WTC11 (cell line): ENCODE results near the gene C1QTNF8. TPM values are rescaled to one million over a fixed set of nuclear protein-coding genes. Genes with fewer than 3 reads are reported as not detected.

Experiments used
- ATAC-seq: fragments of 200-7000 bp; cut with Tn5 transposase; 2 replicates; pipeline ENCODE4 v1.10.0; 2021; ENCODE audit warnings: mild to moderate bottlenecking, moderate library complexity
- CTCF ChIA-PET: fragments of 300-600 bp; sonication (Branson Sonifier 250); formaldehyde crosslinking; loops from one replicate; lab custom pipeline; 2021; ENCODE audit warnings: antibody characterized with exemption; lab: Charles Lee
- POLR2A ChIA-PET: fragments of 350-600 bp; sonication (Branson Sonifier 250); formaldehyde crosslinking; loops from one replicate; lab custom pipeline; 2021; ENCODE audit warnings: antibody characterized with exemption; lab: Charles Lee
- DNase-seq: peaks from one replicate; pipeline ENCODE4 v3.0.0; 2021; ENCODE audit warnings: low spot score
- H3K27ac Mint-ChIP-seq: 2 replicates; pipeline ENCODE4 v1.8.0; 2021; ENCODE audit warnings: mixed read lengths
- H3K27me3 Mint-ChIP-seq: 2 replicates; pipeline ENCODE4 v1.8.0; 2021; ENCODE audit warnings: low read depth, mild to moderate bottlenecking, moderate library complexity, mixed read lengths
- H3K36me3 Mint-ChIP-seq: 2 replicates; pipeline ENCODE4 v1.8.0; 2021; ENCODE audit warnings: mixed read lengths
- H3K4me1 Mint-ChIP-seq: 2 replicates; pipeline ENCODE4 v1.8.0; 2022; ENCODE audit warnings: mixed read lengths
- H3K4me3 Mint-ChIP-seq: 2 replicates; pipeline ENCODE4 v1.8.0; 2021; ENCODE audit warnings: mild to moderate bottlenecking, moderate library complexity, mixed read lengths
- H3K9me3 Mint-ChIP-seq: 2 replicates; pipeline ENCODE4 v1.8.0; 2021; ENCODE audit warnings: mixed read lengths
- CTCF ChIP-seq: fragments of 200-600 bp; IDR thresholded peaks from 2 replicates; pipeline ENCODE4 v1.8.0; 2022; ENCODE audit warnings: antibody characterized with exemption
- ETV6 ChIP-seq: sonication (generic); formaldehyde crosslinking; IDR thresholded peaks from 2 replicates; pipeline ENCODE4 v1.8.1; 2022; ENCODE audit warnings: mild to moderate bottlenecking, missing genetic modification reagents
- FOXK1 ChIP-seq: sonication (generic); formaldehyde crosslinking; IDR thresholded peaks from 2 replicates; pipeline ENCODE4 v1.8.0; 2022; ENCODE audit warnings: mild to moderate bottlenecking, moderate library complexity, missing genetic modification reagents
- IRF2 ChIP-seq: sonication (generic); formaldehyde crosslinking; IDR thresholded peaks from 2 replicates; pipeline ENCODE4 v1.8.0; 2022; ENCODE audit warnings: low read depth, missing genetic modification reagents, borderline replicate concordance
- MAX ChIP-seq: sonication (generic); formaldehyde crosslinking; IDR thresholded peaks from 2 replicates; pipeline ENCODE4 v1.8.0; 2022; ENCODE audit warnings: mild to moderate bottlenecking, missing genetic modification reagents
- NR3C1 ChIP-seq: sonication (generic); formaldehyde crosslinking; conservative IDR thresholded peaks from 2 replicates; pipeline ENCODE4 v1.8.1; 2023; ENCODE audit warnings: low read depth, mild to moderate bottlenecking, missing genetic modification reagents
- RELA ChIP-seq: sonication (generic); formaldehyde crosslinking; IDR thresholded peaks from 2 replicates; pipeline ENCODE4 v1.8.1; 2022; ENCODE audit warnings: missing genetic modification reagents, mild to moderate bottlenecking, borderline replicate concordance
- SMAD3 ChIP-seq: sonication (generic); formaldehyde crosslinking; IDR thresholded peaks from 2 replicates; pipeline ENCODE4 v1.8.0; 2022; ENCODE audit warnings: missing genetic modification reagents, mild to moderate bottlenecking, borderline replicate concordance
- STAT6 ChIP-seq: sonication (generic); formaldehyde crosslinking; conservative IDR thresholded peaks from 2 replicates; pipeline ENCODE4 v1.8.1; 2023; ENCODE audit warnings: mild to moderate bottlenecking, low read depth, missing genetic modification reagents, moderate library complexity
- TP53 ChIP-seq: sonication (generic); formaldehyde crosslinking; IDR thresholded peaks from 2 replicates; pipeline ENCODE4 v1.8.1; 2023; ENCODE audit warnings: mild to moderate bottlenecking, missing genetic modification reagents
- USF2 ChIP-seq: sonication (generic); formaldehyde crosslinking; IDR thresholded peaks from 2 replicates; pipeline ENCODE4 v1.8.1; 2023; ENCODE audit warnings: mild to moderate bottlenecking, missing genetic modification reagents, moderate library complexity
- ZBTB21 ChIP-seq: sonication (generic); formaldehyde crosslinking; IDR thresholded peaks from 2 replicates; pipeline ENCODE4 v1.8.1; 2023; ENCODE audit warnings: mild to moderate bottlenecking, missing genetic modification reagents, borderline replicate concordance
- ZNF121 ChIP-seq: sonication (generic); formaldehyde crosslinking; IDR thresholded peaks from 2 replicates; pipeline ENCODE4 v1.8.0; 2023; ENCODE audit warnings: missing genetic modification reagents
- ZNF281 ChIP-seq: sonication (generic); formaldehyde crosslinking; IDR thresholded peaks from 2 replicates; pipeline ENCODE4 v1.8.0; 2023; ENCODE audit warnings: mild to moderate bottlenecking, missing genetic modification reagents
- ZNF396 ChIP-seq: fragments of 250-450 bp; sonication (Bioruptor Pico); IDR thresholded peaks from 2 replicates; pipeline ENCODE4 v1.8.0; 2021; ENCODE audit warnings: mild to moderate bottlenecking, moderate library complexity, borderline replicate concordance
- ZNF416 ChIP-seq: fragments of 250-450 bp; sonication (Bioruptor Pico); IDR thresholded peaks from 2 replicates; pipeline ENCODE4 v1.9.0; 2021; ENCODE audit warnings: mild to moderate bottlenecking, inconsistent platforms
- ZNF423 ChIP-seq: fragments of 250-450 bp; sonication (Bioruptor Pico); IDR thresholded peaks from 2 replicates; pipeline ENCODE4 v2.1.2; 2022; ENCODE audit warnings: mild to moderate bottlenecking, moderate library complexity
- total RNA-seq: library from RNA; stranded (reverse); gene quantifications from 3 replicates; pipeline ENCODE4 v1.2.3, GENCODE V29; 2021
- TF ChIP-seq, protein P1 (sequence below): sonication (generic); formaldehyde crosslinking; conservative IDR thresholded peaks from 2 replicates; pipeline ENCODE4 v1.8.1; 2022; ENCODE audit warnings: mild to moderate bottlenecking, missing genetic modification reagents
- TF ChIP-seq, protein P2 (sequence below): sonication (generic); formaldehyde crosslinking; IDR thresholded peaks from 2 replicates; pipeline ENCODE4 v1.8.1; 2023; ENCODE audit warnings: mild to moderate bottlenecking, missing genetic modification reagents
- TF ChIP-seq, protein P3 (sequence below): sonication (generic); formaldehyde crosslinking; IDR thresholded peaks from 2 replicates; pipeline ENCODE4 v1.8.1; 2023; ENCODE audit warnings: mild to moderate bottlenecking, moderate library complexity, missing genetic modification reagents
- TF ChIP-seq, protein P4 (sequence below): fragments of 250-450 bp; sonication (Bioruptor Pico); conservative IDR thresholded peaks from 2 replicates; pipeline ENCODE4 v1.9.0; 2021; ENCODE audit warnings: mild to moderate bottlenecking

The C1QTNF8 gene
- total RNA-seq, 1 experiment from 2014 or later = 0.13 TPM

DNA sequence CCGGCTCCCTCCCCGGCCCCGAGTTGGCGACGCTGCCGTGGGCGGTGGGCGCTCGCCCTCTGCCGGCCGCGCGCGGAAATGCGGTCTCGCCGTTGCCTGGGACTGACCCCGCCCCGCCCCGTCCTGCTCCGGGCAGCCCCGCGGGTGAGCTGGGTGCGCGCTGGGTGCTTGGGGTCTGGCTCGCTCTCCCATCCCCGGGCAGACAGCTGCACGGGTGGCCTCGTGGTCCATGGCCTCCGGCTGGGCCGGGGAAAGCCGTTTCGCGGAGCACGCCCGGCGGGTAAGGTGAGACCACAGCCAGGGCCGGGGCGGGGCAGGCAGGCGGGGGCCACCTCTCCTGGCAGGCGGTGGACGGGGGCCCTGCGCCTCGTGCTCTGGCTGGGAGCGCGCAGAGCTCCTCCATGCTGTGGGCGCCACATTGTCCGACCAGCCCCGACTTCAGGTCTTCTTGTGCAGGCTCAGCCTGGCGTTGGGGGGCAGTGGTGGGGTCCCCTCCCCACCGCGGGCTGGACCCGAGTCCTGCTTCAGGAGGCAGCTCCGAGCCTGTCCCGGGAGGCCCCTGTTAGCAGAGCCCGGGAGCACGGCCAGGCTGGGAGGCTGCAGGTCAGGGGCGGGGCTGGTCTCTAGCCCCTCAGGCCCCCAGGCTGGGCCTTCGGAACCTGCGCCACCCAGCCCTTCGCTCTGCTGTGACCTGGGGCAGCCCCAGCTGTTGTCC lies 7.0 kb upstream of the C1QTNF8 start:
- POLR2A ChIA-PET = interaction anchor here (1.0 kb wide), 1 partner anchor 78 kb away, joined by 3 read pairs; no protein-coding TSS in a partner anchor
- DNase-seq = peak; percentile 73

More for the DNA sequence above, 7.0 kb upstream of the C1QTNF8 start:
- ATAC-seq = peak; percentile 45
- H3K4me1 Mint-ChIP-seq = no peaks in the 10 kb centered on the region
- no peak overlapping the region for H3K27ac Mint-ChIP-seq
- CTCF ChIA-PET = interaction anchor here (0.6 to 1.5 kb wide), 42 partner anchors 9 to 602 kb away, joined by 3 to 18 read pairs (median 4); partner anchors contain the start of genes CHTF18, CIAO3, MAPK8IP3 and RPUSD1
- no peaks in the 10 kb centered on the region for H3K9me3 Mint-ChIP-seq
- H3K4me3 Mint-ChIP-seq = peak overlapping the region; percentile 36
- no peaks in the 10 kb centered on the region for H3K27me3 Mint-ChIP-seq
- no peaks in the 10 kb centered on the region for H3K36me3 Mint-ChIP-seq
- TF ChIP-seq ETV6 (CRISPR knock-in tag) (0 out of 2 replicates have a peak, but pooled peaks have one; percentile 58), CTCF (peak; percentile 82), FOXK1 (CRISPR knock-in tag) (peak; percentile 33; the same call in 1 of the 2 replicates), ZNF416 (no peak), USF2 (CRISPR knock-in tag) (peak; percentile 21; the same call in 1 of the 2 replicates), IRF2 (no peak), ZNF396 (CRISPR knock-in tag) (no peak), NR3C1 (CRISPR knock-in tag) (no peak), STAT6 (CRISPR knock-in tag) (0 out of 2 replicates have a peak, but pooled peaks have one; percentile 69), SMAD3 (CRISPR knock-in tag) (no peak), MAX (CRISPR knock-in tag) (peak; percentile 86), ZNF281 (CRISPR knock-in tag) (no peak), ZNF121 (CRISPR knock-in tag) (no peak), TP53 (CRISPR knock-in tag) (peak; percentile 54; the same call in 1 of the 2 replicates), RELA (CRISPR knock-in tag) (no peak; the same call in 1 of the 2 replicates), ZNF423 (CRISPR knock-in tag) (peak; percentile 66), ZBTB21 (CRISPR knock-in tag) (0 out of 2 replicates have a peak, but pooled peaks have one; percentile 70)
- TF ChIP-seq, protein P1, sequence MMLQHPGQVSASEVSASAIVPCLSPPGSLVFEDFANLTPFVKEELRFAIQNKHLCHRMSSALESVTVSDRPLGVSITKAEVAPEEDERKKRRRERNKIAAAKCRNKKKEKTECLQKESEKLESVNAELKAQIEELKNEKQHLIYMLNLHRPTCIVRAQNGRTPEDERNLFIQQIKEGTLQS (CRISPR knock-in tag) = no peak
- TF ChIP-seq, protein P2, sequence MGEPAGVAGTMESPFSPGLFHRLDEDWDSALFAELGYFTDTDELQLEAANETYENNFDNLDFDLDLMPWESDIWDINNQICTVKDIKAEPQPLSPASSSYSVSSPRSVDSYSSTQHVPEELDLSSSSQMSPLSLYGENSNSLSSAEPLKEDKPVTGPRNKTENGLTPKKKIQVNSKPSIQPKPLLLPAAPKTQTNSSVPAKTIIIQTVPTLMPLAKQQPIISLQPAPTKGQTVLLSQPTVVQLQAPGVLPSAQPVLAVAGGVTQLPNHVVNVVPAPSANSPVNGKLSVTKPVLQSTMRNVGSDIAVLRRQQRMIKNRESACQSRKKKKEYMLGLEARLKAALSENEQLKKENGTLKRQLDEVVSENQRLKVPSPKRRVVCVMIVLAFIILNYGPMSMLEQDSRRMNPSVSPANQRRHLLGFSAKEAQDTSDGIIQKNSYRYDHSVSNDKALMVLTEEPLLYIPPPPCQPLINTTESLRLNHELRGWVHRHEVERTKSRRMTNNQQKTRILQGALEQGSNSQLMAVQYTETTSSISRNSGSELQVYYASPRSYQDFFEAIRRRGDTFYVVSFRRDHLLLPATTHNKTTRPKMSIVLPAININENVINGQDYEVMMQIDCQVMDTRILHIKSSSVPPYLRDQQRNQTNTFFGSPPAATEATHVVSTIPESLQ (CRISPR knock-in tag) = no peak
- TF ChIP-seq, protein P3, sequence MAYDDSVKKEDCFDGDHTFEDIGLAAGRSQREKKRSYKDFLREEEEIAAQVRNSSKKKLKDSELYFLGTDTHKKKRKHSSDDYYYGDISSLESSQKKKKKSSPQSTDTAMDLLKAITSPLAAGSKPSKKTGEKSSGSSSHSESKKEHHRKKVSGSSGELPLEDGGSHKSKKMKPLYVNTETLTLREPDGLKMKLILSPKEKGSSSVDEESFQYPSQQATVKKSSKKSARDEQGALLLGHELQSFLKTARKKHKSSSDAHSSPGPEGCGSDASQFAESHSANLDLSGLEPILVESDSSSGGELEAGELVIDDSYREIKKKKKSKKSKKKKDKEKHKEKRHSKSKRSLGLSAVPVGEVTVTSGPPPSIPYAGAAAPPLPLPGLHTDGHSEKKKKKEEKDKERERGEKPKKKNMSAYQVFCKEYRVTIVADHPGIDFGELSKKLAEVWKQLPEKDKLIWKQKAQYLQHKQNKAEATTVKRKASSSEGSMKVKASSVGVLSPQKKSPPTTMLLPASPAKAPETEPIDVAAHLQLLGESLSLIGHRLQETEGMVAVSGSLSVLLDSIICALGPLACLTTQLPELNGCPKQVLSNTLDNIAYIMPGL = no peak; the same call in 1 of the 2 replicates
- TF ChIP-seq, protein P4, sequence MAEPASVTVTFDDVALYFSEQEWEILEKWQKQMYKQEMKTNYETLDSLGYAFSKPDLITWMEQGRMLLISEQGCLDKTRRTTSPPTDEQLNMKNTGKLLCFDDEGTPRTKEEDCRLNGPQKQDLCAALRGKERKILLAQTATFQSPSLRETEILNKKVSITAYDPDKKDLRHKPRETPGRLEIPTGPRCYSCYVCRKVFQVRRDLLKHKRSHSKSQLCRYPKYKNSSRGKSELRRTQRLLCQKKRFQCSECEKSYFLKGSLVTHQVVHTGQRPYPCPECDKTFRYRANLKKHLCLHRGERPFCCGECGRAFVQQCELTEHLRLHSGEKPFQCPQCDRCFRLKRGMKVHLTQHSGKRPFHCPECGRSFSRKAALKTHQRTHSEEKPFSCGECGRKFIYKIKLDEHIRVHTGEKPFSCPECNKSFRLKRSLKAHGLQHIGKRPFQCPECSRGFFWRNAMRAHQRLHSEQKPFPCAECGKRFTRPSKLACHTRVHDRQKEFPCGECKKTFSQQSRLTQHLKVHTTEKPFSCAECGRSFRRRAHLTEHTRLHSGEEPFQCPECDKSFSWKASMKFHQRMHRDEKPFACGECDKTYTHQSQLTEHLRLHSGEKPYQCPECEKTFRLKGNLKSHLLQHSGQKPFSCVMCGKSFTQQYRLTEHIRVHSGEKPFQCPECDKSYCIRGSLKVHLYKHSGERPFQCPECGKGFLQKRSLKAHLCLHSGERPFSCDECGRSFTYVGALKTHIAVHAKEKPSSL (CRISPR knock-in tag) = no peak
